GM21381 (cell line): ENCODE data around the gene TRAFD1.
A peak's percentile ranks its signal among the peaks of the same experiment; 100 is the strongest.

Source experiments
- ATAC-seq: cut with Tn5 transposase; IDR thresholded peaks from one replicate; pipeline ENCODE4 v1.9.1; 2021; ENCODE audit warnings: mild to moderate bottlenecking, moderate library complexity; ENCODE audit not compliant: unreplicated experiment

The TRAFD1 gene

DNA sequence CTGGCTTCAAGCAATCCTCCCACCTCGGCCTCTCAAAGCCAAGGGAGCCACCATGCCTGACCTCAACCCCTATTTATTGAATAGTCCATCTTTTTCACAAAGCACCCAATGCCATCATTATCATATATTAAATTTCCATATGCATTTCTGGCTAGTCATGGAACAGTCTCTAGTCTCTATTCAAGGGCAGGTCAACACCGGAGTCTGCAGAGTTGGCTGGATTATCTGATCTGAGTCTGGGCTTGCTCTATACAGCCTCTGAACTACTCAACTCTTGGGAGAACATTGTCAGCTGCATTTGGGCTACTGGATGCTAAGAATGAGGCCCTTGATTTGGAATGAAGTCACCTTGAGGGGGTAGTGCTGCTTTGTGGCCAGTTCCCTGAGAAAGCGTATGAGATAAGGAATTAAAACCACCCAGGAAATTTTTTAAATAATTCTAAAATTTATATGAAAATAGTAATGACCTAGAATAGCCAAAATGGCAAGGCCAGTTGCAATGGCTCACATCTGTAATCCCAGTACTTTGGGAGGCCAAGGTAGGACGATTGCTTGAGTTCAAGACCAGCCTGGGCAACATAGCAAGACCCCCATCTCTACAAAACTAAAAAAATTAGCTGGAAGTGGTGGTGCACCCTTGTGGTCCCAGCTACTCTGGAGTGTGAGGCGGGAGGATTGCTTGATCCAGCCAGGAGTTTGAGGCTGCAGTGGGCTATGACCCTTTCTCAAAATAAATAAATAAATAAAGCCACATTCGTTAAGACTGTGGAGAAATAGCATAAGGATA, 9.9 kb upstream of the TRAFD1 start:
- ATAC-seq, result no peak

- ATAC-seq, result no peak
Observed at GRCh38 chr12:112116232-112117060, 8.9 kb upstream of the TRAFD1 start.

- no peak for ATAC-seq
Observed at GRCh38 chr12:112117685-112118084, 7.7 kb upstream of the TRAFD1 start.

DNA sequence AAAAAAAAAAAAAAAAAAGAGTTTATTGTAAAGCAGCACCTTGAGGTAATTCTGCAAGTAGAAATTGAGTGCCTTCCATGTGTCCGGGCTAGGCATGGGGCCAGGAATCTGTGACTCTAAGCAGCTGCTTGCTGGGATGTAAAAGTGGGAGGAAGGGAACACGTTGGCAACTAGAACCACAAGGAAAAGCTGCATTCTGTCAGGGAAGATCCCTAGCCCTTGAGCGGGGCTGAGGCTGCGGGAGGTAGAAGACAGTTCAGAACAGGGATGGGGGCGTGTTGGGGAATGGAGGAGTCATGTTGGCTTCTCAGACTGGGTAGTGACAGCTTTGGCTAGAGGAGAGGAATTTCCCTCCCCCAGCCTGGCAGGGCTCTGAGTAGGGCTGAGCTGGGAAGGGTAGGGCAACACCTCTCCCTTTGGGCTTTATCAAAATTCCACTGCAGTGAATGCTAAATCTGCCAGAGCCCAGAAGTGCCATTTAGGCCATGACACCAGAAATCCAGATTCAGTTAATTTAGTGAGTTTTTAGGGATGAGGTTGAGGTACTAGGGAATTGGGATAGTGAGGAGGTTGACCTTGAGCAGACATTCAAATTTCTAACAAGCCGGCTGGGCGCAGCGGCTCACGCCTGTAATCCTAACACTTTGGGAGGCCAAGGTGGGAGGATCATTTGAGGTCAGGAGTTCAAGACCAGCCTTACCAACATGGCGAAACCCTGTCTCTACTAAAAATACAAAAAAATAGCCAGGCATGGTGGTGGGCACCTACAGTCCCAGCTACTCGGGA, 3.4 kb upstream of the TRAFD1 start:
- ATAC-seq, result no peak

DNA sequence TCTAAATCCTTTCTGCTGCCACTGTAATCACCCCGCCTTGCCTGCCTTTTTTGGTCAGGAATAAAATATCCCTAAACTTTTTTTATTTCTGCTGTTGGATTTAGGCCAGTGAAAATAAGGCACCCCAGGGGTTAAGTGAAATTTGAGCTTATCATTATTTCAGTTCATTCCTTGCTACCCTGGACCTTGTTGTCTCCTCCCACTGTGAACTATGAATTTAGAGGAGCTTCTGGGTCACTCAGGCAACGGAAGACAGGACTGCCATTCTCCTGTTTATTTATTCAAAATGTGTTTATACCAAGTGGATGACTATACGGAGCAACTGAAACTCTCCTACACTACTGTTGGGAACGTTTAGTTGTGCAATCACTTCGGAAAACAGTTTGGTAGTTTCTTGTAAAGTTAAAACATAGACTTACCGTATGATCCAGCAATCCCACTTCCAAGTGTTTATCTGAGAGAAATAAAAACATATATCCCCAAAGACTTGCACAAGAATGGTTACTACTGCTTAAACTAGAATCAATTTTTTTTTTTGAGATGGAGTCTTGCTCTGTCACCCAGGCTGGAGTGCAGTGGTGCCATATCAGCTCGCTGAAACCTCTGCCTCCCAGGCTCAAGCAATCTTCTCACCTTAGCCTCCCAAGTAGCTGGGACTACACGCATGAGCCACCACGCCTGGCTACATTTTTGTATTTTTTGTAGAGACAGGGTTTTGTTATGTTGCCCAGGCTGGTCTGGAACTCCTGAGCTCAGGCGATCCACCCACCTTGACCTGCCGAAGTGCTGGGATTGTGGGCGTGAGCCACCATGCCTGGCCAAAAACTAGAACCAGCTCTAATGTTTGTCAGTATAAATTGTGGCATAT, 2.3 kb upstream of the TRAFD1 start:
- ATAC-seq, result no peak

DNA sequence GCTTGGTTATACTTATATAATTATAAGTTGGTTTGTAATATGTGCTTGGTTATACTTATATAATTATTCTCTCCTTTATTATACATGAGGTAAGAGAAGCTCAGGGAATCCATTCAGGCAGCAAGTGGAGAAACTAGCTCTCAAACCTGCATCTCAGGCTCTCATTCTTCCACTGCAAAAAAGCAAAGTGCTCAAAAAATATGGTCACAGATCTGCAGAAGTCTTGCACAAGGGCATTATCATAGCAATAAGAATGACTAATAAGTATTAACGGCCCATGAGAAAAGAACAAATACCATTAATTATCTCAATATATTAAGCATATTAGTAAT, 476 bp upstream of the TRAFD1 start:
- ATAC-seq, result no peak

GRCh38 chr12:112126000-112126438, 659 bp downstream of the TRAFD1 start:
- no peak for ATAC-seq

- ATAC-seq, result no peak
Observed at GRCh38 chr12:112126911-112127310, 1.6 kb downstream of the TRAFD1 start.

- peak; percentile 50 for ATAC-seq
Observed at GRCh38 chr12:112130441-112130998, 5.2 kb downstream of the TRAFD1 start.

- ATAC-seq, result no peak
Observed at GRCh38 chr12:112131686-112132085, 6.3 kb downstream of the TRAFD1 start.

- ATAC-seq, result no peak
Observed at GRCh38 chr12:112133418-112133817, 8.1 kb downstream of the TRAFD1 start.

GRCh38 chr12:112134731-112135130, 9.4 kb downstream of the TRAFD1 start:
- no peak for ATAC-seq

GRCh38 chr12:112140728-112141127, 15.4 kb downstream of the TRAFD1 start:
- ATAC-seq, result no peak

- ATAC-seq, result no peak
Observed at GRCh38 chr12:112146123-112146522, 20.8 kb downstream of the TRAFD1 start.

DNA sequence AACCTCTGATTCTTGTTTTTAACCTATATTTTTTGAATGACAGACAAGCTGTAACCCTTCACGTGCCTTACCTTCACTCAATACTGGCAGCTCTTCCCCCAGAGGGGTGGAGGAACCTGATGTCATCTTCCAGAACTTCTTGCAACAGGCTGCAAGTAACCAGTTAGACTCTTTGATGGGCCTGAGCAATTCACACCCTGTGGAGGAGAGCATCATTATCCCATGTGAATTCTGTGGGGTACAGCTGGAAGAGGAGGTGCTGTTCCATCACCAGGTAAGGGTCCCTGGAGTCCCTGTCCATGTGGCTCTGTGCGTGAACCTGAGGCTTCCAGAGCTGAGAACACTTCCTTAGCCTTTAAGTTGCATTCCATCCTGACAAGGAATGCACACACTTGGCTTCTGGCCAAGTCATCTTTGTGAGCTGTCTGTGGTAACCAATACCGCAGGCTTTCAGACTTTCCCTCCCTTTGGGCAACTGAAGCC, 22.7 kb downstream of the TRAFD1 start:
- ATAC-seq, result no peak

- no peak for ATAC-seq
Observed at GRCh38 chr12:112149596-112149995, 24.2 kb downstream of the TRAFD1 start.

- ATAC-seq, result no peak
Observed at GRCh38 chr12:112151766-112152541, 26.6 kb downstream of the TRAFD1 start.

- no peak for ATAC-seq
Observed at GRCh38 chr12:112153181-112153892, 28.0 kb downstream of the TRAFD1 start.

- no peak for ATAC-seq
Observed at GRCh38 chr12:112153893-112154219, 28.5 kb downstream of the TRAFD1 start.
